Left ventricle myocardium superior (tissue), 1 donor: ENCODE results near the gene RAP1GAP2. TPM values are rescaled to one million over a fixed set of nuclear protein-coding genes. Genes with fewer than 3 reads are reported as not detected.
"Not testable (repeated sequence)": the region's sequence is repeated elsewhere in the genome, so short reads cannot be mapped to it uniquely, and the experiment has no call there.

Source experiments
- ATAC-seq: fragments of 200-7000 bp; cut with Tn5 transposase; one replicate; pipeline ENCODE4 v1.9.1; 2020; ENCODE audit warnings: mild to moderate bottlenecking, moderate library complexity
- DNase-seq: peaks from one replicate; pipeline ENCODE4 v3.0.0-alpha.2; 2020
- intact Hi-C: fragments of 100-400 bp; cut with micrococcal nuclease; formaldehyde crosslinking; loops from one replicate; pipeline ENCODE4 v1.11.0; 2022
- total RNA-seq: library from RNA; stranded (reverse); fragmentation: NEBNext Ultra II Directional; extraction: Animal tissue kit (Norgen Biotek cat#: 25700); gene quantifications from one replicate; pipeline ENCODE4 v1.2.1, GENCODE V29; 2021
- donor health status: DM: no; HTN: yes; CAD: no; lungs with severe emphysema.

RAP1GAP2 gene
- total RNA-seq, 1 donor from 2014 or later, result 48.9 TPM

GRCh38 chr17:2871720-2872119, 75.5 kb downstream of the RAP1GAP2 start:
- ATAC-seq (no peak), DNase-seq (no peak)
- intact Hi-C loops, result no loop called here

- no peak for DNase-seq
- intact Hi-C loops, result no loop called here
- ATAC-seq, result no peak
Measured at GRCh38 chr17:2872282-2872681, 76.0 kb downstream of the RAP1GAP2 start.

- peak; percentile 37 for ATAC-seq
Measured at GRCh38 chr17:2874189-2874686, 78.0 kb downstream of the RAP1GAP2 start.

GRCh38 chr17:2875608-2876007, 79.4 kb downstream of the RAP1GAP2 start:
- ATAC-seq (no peak), DNase-seq (no peak)
- intact Hi-C loops, result no loop called here

More at GRCh38 chr17:2874189-2874686, 78.0 kb downstream of the RAP1GAP2 start:
- DNase-seq, result no peak
- intact Hi-C loops, result no loop called here

GRCh38 chr17:2876467-2876866, 80.2 kb downstream of the RAP1GAP2 start:
- intact Hi-C loops, result no loop called here
- DNase-seq (no peak), ATAC-seq (no peak)

- intact Hi-C loops, result no loop called here
- ATAC-seq, result no peak
- DNase-seq, result no peak
Measured at GRCh38 chr17:2878751-2879254, 82.6 kb downstream of the RAP1GAP2 start.

GRCh38 chr17:2880050-2880449, 83.8 kb downstream of the RAP1GAP2 start:
- intact Hi-C loops, result no loop called here
- DNase-seq (no peak), ATAC-seq (no peak)

GRCh38 chr17:2881295-2881694, 85.1 kb downstream of the RAP1GAP2 start:
- ATAC-seq (no peak), DNase-seq (no peak)
- intact Hi-C loops, result no loop called here

GRCh38 chr17:2883544-2884213, 87.4 kb downstream of the RAP1GAP2 start:
- ATAC-seq (peak; percentile 92), DNase-seq (peak; percentile 66)
- intact Hi-C loops, result no loop called here

GRCh38 chr17:2885733-2886132, 89.5 kb downstream of the RAP1GAP2 start:
- ATAC-seq (no peak), DNase-seq (no peak)
- intact Hi-C loops, result no loop called here

GRCh38 chr17:2888326-2888725, 92.1 kb downstream of the RAP1GAP2 start:
- intact Hi-C loops, result no loop called here
- no peak for ATAC-seq
- no peak for DNase-seq

GRCh38 chr17:2889256-2889655, 93.0 kb downstream of the RAP1GAP2 start:
- DNase-seq (no peak), ATAC-seq (no peak)
- intact Hi-C loops, result no loop called here

- DNase-seq, intact Hi-C loops, ATAC-seq: not testable (repeated sequence)
Measured at GRCh38 chr17:2890778-2891177, 94.5 kb downstream of the RAP1GAP2 start.

- ATAC-seq (peak; percentile 84), DNase-seq (no peak)
- intact Hi-C loops, result no loop called here
Measured at GRCh38 chr17:2892305-2892971, 96.2 kb downstream of the RAP1GAP2 start.

GRCh38 chr17:2893422-2893914, 97.2 kb downstream of the RAP1GAP2 start:
- intact Hi-C loops, result no loop called here
- ATAC-seq, result peak; percentile 19
- no peak for DNase-seq

- no peak for DNase-seq
- intact Hi-C loops, result no loop called here
Measured at GRCh38 chr17:2894782-2895181, 98.5 kb downstream of the RAP1GAP2 start.

GRCh38 chr17:2897605-2898004, 101.4 kb downstream of the RAP1GAP2 start:
- DNase-seq (no peak), ATAC-seq (no peak)
- intact Hi-C loops, result no loop called here

More at GRCh38 chr17:2894782-2895181, 98.5 kb downstream of the RAP1GAP2 start:
- ATAC-seq, result no peak

- no peak for DNase-seq
- no peak for ATAC-seq
- intact Hi-C loops, result no loop called here
Measured at GRCh38 chr17:2898255-2898926, 102.2 kb downstream of the RAP1GAP2 start.

GRCh38 chr17:2899906-2900305, 103.7 kb downstream of the RAP1GAP2 start:
- ATAC-seq (no peak), DNase-seq (no peak)
- intact Hi-C loops, result no loop called here

GRCh38 chr17:2900842-2901241, 104.6 kb downstream of the RAP1GAP2 start:
- no peak for DNase-seq
- no peak for ATAC-seq
- intact Hi-C loops, result no loop called here
